ENCODE measurements around the gene ERICH6.

The ERICH6 gene

DNA sequence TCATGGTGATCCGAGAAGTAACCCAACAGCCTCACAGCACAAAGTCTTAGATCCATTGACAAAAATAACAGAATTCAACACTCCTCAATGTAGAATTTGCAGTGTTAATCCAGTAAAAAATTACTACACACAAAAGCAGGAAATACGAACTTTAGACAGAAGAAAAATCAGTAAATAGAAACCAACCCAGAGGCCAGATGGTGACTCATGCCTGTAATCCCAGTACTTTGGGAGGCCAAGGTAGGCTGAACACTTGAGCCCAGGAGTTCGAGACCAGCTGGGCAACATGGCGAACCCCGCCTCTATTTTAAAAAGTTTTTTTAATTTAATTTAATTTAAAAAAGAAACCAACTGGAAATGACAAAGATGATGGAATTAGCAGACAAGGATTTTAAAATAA, 64.5 kb downstream of the ERICH6 start:
- TF ChIP-seq, protein P1, sequence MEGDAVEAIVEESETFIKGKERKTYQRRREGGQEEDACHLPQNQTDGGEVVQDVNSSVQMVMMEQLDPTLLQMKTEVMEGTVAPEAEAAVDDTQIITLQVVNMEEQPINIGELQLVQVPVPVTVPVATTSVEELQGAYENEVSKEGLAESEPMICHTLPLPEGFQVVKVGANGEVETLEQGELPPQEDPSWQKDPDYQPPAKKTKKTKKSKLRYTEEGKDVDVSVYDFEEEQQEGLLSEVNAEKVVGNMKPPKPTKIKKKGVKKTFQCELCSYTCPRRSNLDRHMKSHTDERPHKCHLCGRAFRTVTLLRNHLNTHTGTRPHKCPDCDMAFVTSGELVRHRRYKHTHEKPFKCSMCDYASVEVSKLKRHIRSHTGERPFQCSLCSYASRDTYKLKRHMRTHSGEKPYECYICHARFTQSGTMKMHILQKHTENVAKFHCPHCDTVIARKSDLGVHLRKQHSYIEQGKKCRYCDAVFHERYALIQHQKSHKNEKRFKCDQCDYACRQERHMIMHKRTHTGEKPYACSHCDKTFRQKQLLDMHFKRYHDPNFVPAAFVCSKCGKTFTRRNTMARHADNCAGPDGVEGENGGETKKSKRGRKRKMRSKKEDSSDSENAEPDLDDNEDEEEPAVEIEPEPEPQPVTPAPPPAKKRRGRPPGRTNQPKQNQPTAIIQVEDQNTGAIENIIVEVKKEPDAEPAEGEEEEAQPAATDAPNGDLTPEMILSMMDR (IDR thresholded peaks at IDR 0.05; ENCODE audit: low read depth, low read length): no peak
- no peak for DNase-seq (ENCODE audit: low read depth, low spot score)
- in situ Hi-C loops (cut with HindIII; ENCODE audit: low sequenced_read_pairs): no loop called here
- no peak overlapping the region for H3K4me3 ChIP-seq (ENCODE audit: low read depth, low read length)

GRCh38 chr3:150636258-150636657, 67.5 kb downstream of the ERICH6 start:
- DNase-seq (ENCODE audit: low read depth, low spot score): no peak
- in situ Hi-C loops (cut with HindIII; ENCODE audit: low sequenced_read_pairs): no loop called here
- H3K4me3 ChIP-seq (ENCODE audit: low read depth, low read length): no peak overlapping the region
- TF ChIP-seq, protein P1 (IDR thresholded peaks at IDR 0.05; ENCODE audit: low read depth, low read length): no peak

DNA sequence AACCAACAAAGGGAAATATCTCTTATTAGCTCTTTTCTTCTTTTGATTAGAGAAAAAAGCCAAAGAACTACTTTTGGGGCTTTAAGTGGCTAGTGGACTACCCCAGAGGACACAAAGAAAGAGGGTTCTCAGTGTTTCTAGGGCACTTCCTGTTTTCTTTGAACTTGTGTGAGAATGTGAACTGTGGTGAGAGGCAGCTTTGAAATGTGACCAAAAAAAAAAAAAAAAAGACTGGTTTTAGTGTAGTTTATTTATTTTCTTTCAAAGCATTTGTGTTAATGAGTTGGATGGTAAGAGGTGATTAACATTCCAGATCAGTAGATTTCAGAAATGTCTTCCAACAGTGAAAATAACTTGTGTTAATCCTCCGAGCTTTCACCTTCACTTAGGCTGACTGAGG, 68.2 kb downstream of the ERICH6 start:
- TF ChIP-seq, protein P1 (IDR thresholded peaks at IDR 0.05; ENCODE audit: low read depth, low read length): no peak
- H3K4me3 ChIP-seq (ENCODE audit: low read depth, low read length): no peak overlapping the region
- no peak for DNase-seq (ENCODE audit: low read depth, low spot score)
- in situ Hi-C loops (cut with HindIII; ENCODE audit: low sequenced_read_pairs): no loop called here

DNA sequence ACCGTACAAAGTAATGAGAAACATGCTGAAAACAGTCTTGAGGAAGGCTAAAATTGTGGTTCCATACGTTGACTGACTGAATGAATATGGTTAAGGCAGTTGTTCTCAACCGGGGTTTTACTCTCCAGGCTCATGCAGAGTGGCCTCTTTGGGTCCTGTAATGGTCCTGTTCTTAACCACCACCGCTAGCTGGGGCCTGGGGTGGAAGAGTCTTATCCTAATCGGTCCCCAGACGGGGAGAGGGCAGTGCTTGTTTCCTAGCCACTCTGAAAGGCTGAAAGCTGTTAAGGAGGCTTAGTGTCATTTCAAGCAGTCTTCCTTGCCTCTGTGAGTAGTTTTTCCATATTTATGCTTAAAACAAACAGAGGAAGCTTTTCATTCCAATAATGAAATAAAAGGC, 68.6 kb downstream of the ERICH6 start:
- TF ChIP-seq, protein P1 (IDR thresholded peaks at IDR 0.05; ENCODE audit: low read depth, low read length): no peak
- no peak for DNase-seq (ENCODE audit: low read depth, low spot score)
- in situ Hi-C loops (cut with HindIII; ENCODE audit: low sequenced_read_pairs): no loop called here
- no peak overlapping the region for H3K4me3 ChIP-seq (ENCODE audit: low read depth, low read length)

GRCh38 chr3:150631515-150632221, 72.1 kb downstream of the ERICH6 start:
- in situ Hi-C loops (cut with HindIII; ENCODE audit: low sequenced_read_pairs): no loop called here
- DNase-seq (ENCODE audit: low read depth, low spot score): no peak
- H3K4me3 ChIP-seq (ENCODE audit: low read depth, low read length): no peak overlapping the region
- TF ChIP-seq, protein P1 (IDR thresholded peaks at IDR 0.05; ENCODE audit: low read depth, low read length): no peak

DNA sequence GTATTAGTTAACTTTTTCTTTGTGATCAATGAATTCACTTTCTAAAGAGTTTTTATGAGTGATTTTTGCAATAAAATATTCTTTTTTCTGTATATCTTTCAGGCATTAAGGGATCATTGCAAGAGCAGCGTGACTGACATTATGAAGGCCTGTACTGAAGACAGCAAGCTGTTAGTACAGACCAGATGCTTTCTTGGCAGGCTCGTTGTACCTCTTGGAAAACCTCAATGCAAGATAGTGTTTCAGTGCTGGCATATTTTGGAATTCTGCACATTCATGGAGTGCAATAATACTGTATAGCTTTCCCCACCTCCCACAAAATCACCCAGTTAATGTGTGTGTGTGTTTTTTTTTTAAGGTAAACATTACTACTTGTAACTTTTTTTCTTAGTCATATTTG, 76.2 kb downstream of the ERICH6 start:
- no peak for DNase-seq (ENCODE audit: low read depth, low spot score)
- H3K4me3 ChIP-seq (ENCODE audit: low read depth, low read length): no peak overlapping the region
- in situ Hi-C loops (cut with HindIII; ENCODE audit: low sequenced_read_pairs): no loop called here
- TF ChIP-seq, protein P1 (IDR thresholded peaks at IDR 0.05; ENCODE audit: low read depth, low read length): no peak

Data from astrocyte of the spinal cord (primary cell).